Measurements from ENCODE around the gene NTPCR. TPM values are rescaled to one million over a fixed set of nuclear protein-coding genes. Genes with fewer than 3 reads are reported as not detected.

Gene NTPCR
- total RNA-seq, 1 donor from 2014 or later: 19.2 TPM

GRCh38 chr1:232983375-232983774 lies 33.0 kb downstream of the NTPCR start:
- Histone ChIP-seq H3K9me3 (no peaks in the 10 kb centered on the region), H3K27ac (no peak overlapping the region), H3K27me3 (no peaks in the 10 kb centered on the region), H3K4me1 (no peaks in the 10 kb centered on the region), H3K4me3 (no peak overlapping the region), H3K36me3 (no peaks in the 10 kb centered on the region)
- intact Hi-C loops (cut with DNase I): no loop called here
- DNase-seq (ENCODE audit: extremely low spot score in 2 of 2): peak in 1 of 2 donors; percentile 40
- TF ChIP-seq CTCF (IDR thresholded peaks at IDR 0.05) (no peak), POLR2A (IDR thresholded peaks at IDR 0.05) (no peak), POLR2AphosphoS5 (IDR thresholded peaks at IDR 0.05; ENCODE audit: insufficient read depth in 1 of 2, low read depth in 1 of 2) (no peak)

- Histone ChIP-seq H3K4me3 (no peak overlapping the region), H3K4me1 (no peaks in the 10 kb centered on the region), H3K9me3 (no peaks in the 10 kb centered on the region), H3K27ac (no peak overlapping the region), H3K27me3 (no peaks in the 10 kb centered on the region), H3K36me3 (no peaks in the 10 kb centered on the region)
- peak in 1 of 2 donors; percentile 67 for DNase-seq (ENCODE audit: extremely low spot score in 2 of 2)
- TF ChIP-seq CTCF (IDR thresholded peaks at IDR 0.05): no peak
- no peak for TF ChIP-seq POLR2A (IDR thresholded peaks at IDR 0.05)
- no peak for TF ChIP-seq POLR2AphosphoS5 (IDR thresholded peaks at IDR 0.05; ENCODE audit: insufficient read depth in 1 of 2, low read depth in 1 of 2)
- intact Hi-C loops (cut with DNase I): no loop called here
These were observed 33.6 kb downstream of the NTPCR start for GRCh38 chr1:232983817-232984567.

- TF ChIP-seq POLR2A (IDR thresholded peaks at IDR 0.05) (no peak), POLR2AphosphoS5 (IDR thresholded peaks at IDR 0.05; ENCODE audit: insufficient read depth in 1 of 2, low read depth in 1 of 2) (no peak), CTCF (IDR thresholded peaks at IDR 0.05) (no peak)
- H3K4me1 ChIP-seq: no peaks in the 10 kb centered on the region
- peak in 1 of 2 donors; percentile 75 for DNase-seq (ENCODE audit: extremely low spot score in 2 of 2)
These were observed 34.4 kb downstream of the NTPCR start for GRCh38 chr1:232984577-232985425.

GRCh38 chr1:232985882-232986526 lies 35.6 kb downstream of the NTPCR start:
- Histone ChIP-seq H3K27me3 (no peaks in the 10 kb centered on the region), H3K4me3 (no peak overlapping the region)

More at GRCh38 chr1:232984577-232985425, 34.4 kb downstream of the NTPCR start:
- H3K27ac ChIP-seq: no peak overlapping the region
- no peaks in the 10 kb centered on the region for H3K36me3 ChIP-seq
- H3K9me3 ChIP-seq: no peaks in the 10 kb centered on the region
- no peaks in the 10 kb centered on the region for H3K27me3 ChIP-seq
- intact Hi-C loops (cut with DNase I): no loop called here
- H3K4me3 ChIP-seq: no peak overlapping the region

More at GRCh38 chr1:232985882-232986526, 35.6 kb downstream of the NTPCR start:
- no peak for TF ChIP-seq POLR2AphosphoS5 (IDR thresholded peaks at IDR 0.05; ENCODE audit: insufficient read depth in 1 of 2, low read depth in 1 of 2)
- TF ChIP-seq POLR2A (IDR thresholded peaks at IDR 0.05): no peak
- TF ChIP-seq CTCF (IDR thresholded peaks at IDR 0.05): no peak
- H3K27ac ChIP-seq: no peak overlapping the region
- peak in 1 of 2 donors; percentile 60 for DNase-seq (ENCODE audit: extremely low spot score in 2 of 2)
- intact Hi-C loops (cut with DNase I): no loop called here
- H3K4me1 ChIP-seq: no peaks in the 10 kb centered on the region
- no peaks in the 10 kb centered on the region for H3K36me3 ChIP-seq
- no peaks in the 10 kb centered on the region for H3K9me3 ChIP-seq

Measured in vagina (tissue), 2 donors.